ENCODE measurements around the gene EPB41L1. TPM values are rescaled to one million over a fixed set of nuclear protein-coding genes. Genes with fewer than 3 reads are reported as not detected.

Gene EPB41L1
- total and polyA plus RNA-seq, 2 experiments from 2014 or later, result 24.1 to 48.7 TPM

DNA sequence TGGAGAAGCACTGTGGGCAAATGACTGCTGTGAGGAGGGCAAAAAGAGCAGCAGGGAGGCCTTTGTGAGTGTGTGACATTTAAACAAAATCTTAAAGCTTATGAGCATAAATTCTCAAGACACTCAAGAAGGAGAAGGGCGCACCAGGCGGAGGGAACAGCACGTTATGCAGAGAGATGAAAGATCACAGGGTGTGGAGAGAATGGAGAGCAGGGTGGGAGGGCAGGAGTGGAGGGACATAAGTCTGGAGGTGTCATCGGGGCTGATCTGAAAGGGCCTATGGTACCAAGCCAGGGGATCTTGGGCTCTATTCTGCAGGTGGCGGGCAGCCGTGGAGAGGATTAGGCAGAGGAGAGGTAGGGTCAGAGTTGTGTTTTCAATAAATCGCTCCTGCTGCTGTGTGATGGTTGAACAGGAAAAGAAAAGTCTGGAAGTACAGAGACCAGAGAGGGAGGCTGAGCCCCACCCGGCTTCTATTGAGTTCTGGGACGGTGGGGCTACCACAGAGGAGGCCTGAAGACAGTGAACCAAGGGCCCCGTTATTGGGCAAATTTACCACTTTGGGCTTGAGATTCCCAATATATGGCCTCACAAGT is 127.3 kb downstream of the EPB41L1 start:
- TF ChIP-seq ZNF331 (CRISPR knock-in tag; IDR thresholded peaks at IDR 0.05; ENCODE audit: low read depth) (no peak), ZNF114 (CRISPR knock-in tag; IDR thresholded peaks at IDR 0.05) (no peak), EZH2phosphoT487 (IDR thresholded peaks at IDR 0.05; ENCODE audit: unreplicated experiment) (no peak), JUNB (IDR thresholded peaks at IDR 0.05; ENCODE audit: unreplicated experiment) (no peak), NANOG (IDR thresholded peaks at IDR 0.05; ENCODE audit: borderline replicate concordance) (no peak), STAT1 (IDR thresholded peaks at IDR 0.05; ENCODE audit: unreplicated experiment) (no peak), EZH2 (IDR thresholded peaks at IDR 0.05; ENCODE audit: low read depth, unreplicated experiment) (no peak), ETS1 (IDR thresholded peaks at IDR 0.05) (no peak)
- TF ChIP-seq, protein P1, sequence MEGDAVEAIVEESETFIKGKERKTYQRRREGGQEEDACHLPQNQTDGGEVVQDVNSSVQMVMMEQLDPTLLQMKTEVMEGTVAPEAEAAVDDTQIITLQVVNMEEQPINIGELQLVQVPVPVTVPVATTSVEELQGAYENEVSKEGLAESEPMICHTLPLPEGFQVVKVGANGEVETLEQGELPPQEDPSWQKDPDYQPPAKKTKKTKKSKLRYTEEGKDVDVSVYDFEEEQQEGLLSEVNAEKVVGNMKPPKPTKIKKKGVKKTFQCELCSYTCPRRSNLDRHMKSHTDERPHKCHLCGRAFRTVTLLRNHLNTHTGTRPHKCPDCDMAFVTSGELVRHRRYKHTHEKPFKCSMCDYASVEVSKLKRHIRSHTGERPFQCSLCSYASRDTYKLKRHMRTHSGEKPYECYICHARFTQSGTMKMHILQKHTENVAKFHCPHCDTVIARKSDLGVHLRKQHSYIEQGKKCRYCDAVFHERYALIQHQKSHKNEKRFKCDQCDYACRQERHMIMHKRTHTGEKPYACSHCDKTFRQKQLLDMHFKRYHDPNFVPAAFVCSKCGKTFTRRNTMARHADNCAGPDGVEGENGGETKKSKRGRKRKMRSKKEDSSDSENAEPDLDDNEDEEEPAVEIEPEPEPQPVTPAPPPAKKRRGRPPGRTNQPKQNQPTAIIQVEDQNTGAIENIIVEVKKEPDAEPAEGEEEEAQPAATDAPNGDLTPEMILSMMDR (conservative IDR thresholded peaks at IDR 0.05; ENCODE audit: low read depth in 2 of 2), result no peak
- no peaks in the 10 kb centered on the region for H3K36me3 ChIP-seq (ENCODE audit: insufficient read depth)
- Mint-ChIP-seq H3K9me3 (no peaks in the 10 kb centered on the region), H3K27me3 (ENCODE audit: insufficient read depth, low read depth, poor library complexity) (no peaks in the 10 kb centered on the region), H3K36me3 (ENCODE audit: low read depth) (no peaks in the 10 kb centered on the region), H3K4me3 (no peak overlapping the region), H3K4me1 (no peaks in the 10 kb centered on the region), H3K27ac (no peak overlapping the region)
- H3K4me3 ChIP-seq, result no peak overlapping the region
- no peaks in the 10 kb centered on the region for H4K20me1 ChIP-seq (replicated peaks; ENCODE audit: insufficient read depth)
- ATAC-seq (no peak), DNase-seq (ENCODE audit: low spot score) (no peak)
- no peaks in the 10 kb centered on the region for H3K9me2 ChIP-seq (ENCODE audit: insufficient read depth)
- no peak overlapping the region for H3K27ac ChIP-seq (ENCODE audit: low read depth)
- H3K79me2 ChIP-seq (replicated peaks; ENCODE audit: insufficient read depth), result no peaks in the 10 kb centered on the region
- H3F3A ChIP-seq (replicated peaks; ENCODE audit: low read depth), result no peaks in the 10 kb centered on the region
- H3K4me1 ChIP-seq (ENCODE audit: insufficient read depth), result no peaks in the 10 kb centered on the region
- no peak overlapping the region for H2AFZ ChIP-seq
- no peak overlapping the region for H3K4me2 ChIP-seq
- H3K27me3 ChIP-seq (ENCODE audit: insufficient read depth), result no peaks in the 10 kb centered on the region

Other genes starting within 250 kb of the EPB41L1 start
- 114 and 118 TPM in 2 replicates for gene SCAND1, start 200.2 kb upstream of the EPB41L1 start, total RNA-seq (2014; rRNA removed; shearing (Covaris generic))
- 245 and 256 TPM in 2 replicates for gene SCAND1, start 200.2 kb upstream of the EPB41L1 start, polyA plus RNA-seq (2016; fragmentation: Nextera tagmentation; extraction: Ambion mirVana)
- gene CNBD2, start 186.2 kb upstream of the EPB41L1 start, total RNA-seq (2014; rRNA removed; shearing (Covaris generic)), result 2.7 TPM in 1 of 2 replicates, not detected in the other
- not detected in 2 replicates for gene CNBD2, start 186.2 kb upstream of the EPB41L1 start, polyA plus RNA-seq (2016; fragmentation: Nextera tagmentation; extraction: Ambion mirVana)
- 26.9 and 32.6 TPM in 2 replicates for gene AAR2, start 81.7 kb downstream of the EPB41L1 start, total RNA-seq (2014; rRNA removed; shearing (Covaris generic))
- gene AAR2, start 81.7 kb downstream of the EPB41L1 start, polyA plus RNA-seq (2016; fragmentation: Nextera tagmentation; extraction: Ambion mirVana), result 14.6 and 15.8 TPM in 2 replicates
- 34.9 and 46.1 TPM in 2 replicates for gene DLGAP4, start 151.6 kb downstream of the EPB41L1 start, total RNA-seq (2014; rRNA removed; shearing (Covaris generic))
- 46.8 and 52.2 TPM in 2 replicates for gene DLGAP4, start 151.6 kb downstream of the EPB41L1 start, polyA plus RNA-seq (2016; fragmentation: Nextera tagmentation; extraction: Ambion mirVana)